ENCODE measurements around the gene SMAP1.

DNA sequence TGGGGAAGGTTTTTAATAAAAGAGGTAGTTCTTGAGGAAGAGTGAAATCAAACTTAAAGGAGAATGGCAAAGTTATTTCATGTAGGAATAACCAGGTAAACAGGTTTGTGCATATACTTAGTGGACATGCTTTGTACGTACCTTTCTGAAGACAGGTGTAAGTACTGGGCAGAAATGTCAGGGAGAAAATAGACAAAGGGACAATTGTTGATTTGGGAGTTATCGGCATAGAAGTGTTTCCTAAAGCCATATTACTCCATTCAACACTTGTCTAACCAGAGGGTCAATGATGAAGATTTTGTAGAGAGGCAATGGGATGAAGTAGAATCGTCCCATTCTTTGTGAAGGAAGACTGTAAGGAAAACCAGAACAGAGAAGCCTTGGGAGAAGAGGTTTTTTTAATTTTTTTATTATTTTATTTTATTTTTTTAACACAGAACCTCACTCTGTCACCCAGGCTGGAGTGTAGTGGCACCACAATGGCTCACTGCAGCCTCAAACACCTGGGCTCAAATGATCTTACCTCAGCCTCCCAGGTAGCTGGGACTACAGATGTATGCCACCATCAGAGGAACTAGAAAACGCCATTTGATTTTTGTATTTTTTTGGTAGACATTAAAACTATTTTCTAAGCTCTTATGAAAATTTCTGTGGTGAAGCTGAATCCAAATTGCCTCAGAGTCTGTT lies 18.0 kb downstream of the SMAP1 start:
- TF ChIP-seq, protein P1, sequence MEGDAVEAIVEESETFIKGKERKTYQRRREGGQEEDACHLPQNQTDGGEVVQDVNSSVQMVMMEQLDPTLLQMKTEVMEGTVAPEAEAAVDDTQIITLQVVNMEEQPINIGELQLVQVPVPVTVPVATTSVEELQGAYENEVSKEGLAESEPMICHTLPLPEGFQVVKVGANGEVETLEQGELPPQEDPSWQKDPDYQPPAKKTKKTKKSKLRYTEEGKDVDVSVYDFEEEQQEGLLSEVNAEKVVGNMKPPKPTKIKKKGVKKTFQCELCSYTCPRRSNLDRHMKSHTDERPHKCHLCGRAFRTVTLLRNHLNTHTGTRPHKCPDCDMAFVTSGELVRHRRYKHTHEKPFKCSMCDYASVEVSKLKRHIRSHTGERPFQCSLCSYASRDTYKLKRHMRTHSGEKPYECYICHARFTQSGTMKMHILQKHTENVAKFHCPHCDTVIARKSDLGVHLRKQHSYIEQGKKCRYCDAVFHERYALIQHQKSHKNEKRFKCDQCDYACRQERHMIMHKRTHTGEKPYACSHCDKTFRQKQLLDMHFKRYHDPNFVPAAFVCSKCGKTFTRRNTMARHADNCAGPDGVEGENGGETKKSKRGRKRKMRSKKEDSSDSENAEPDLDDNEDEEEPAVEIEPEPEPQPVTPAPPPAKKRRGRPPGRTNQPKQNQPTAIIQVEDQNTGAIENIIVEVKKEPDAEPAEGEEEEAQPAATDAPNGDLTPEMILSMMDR (IDR thresholded peaks at IDR 0.05), result no peak
- TF ChIP-seq POLR2A (IDR thresholded peaks at IDR 0.05), result no peak

Data from heart left ventricle (tissue), 13 donors.